Liver (tissue), 9 donors: ENCODE data around the gene TRIM71. TPM values are rescaled to one million over a fixed set of nuclear protein-coding genes. Genes with fewer than 3 reads are reported as not detected.

Experiments
- DNase-seq: peaks from one replicate; pipeline ENCODE4 v3.0.0-alpha.2; 2017; ENCODE audit warnings: low spot score
- H3K27ac ChIP-seq, 2 donors: one replicate each; pipeline ENCODE4 v1.7.0; 2013; ENCODE audit warnings: inconsistent platforms in 2 of 2, low read length in 2 of 2, control low read depth in 1 of 2, low read depth in 1 of 2, mild to moderate bottlenecking in 1 of 2
- H3K27me3 ChIP-seq, 4 donors: one replicate each; pipeline versions ENCODE4 v1.6.1 to v1.7.0; 2013; ENCODE audit warnings: low read length in 3 of 4, inconsistent platforms in 1 of 4, mild to moderate bottlenecking in 1 of 4, moderate library complexity in 1 of 4; ENCODE audit not compliant: control insufficient read depth in 4 of 4, insufficient read depth in 4 of 4
- H3K36me3 ChIP-seq, 4 donors: one replicate each; pipeline versions ENCODE4 v1.6.1 to v1.7.0; 2013; ENCODE audit warnings: low read length in 3 of 4, mild to moderate bottlenecking in 3 of 4, low read depth in 1 of 4, moderate library complexity in 1 of 4; ENCODE audit not compliant: control insufficient read depth in 4 of 4, insufficient read depth in 3 of 4
- H3K4me1 ChIP-seq, 4 donors: one replicate each; pipeline versions ENCODE4 v1.6.1 to v1.7.0; 2013; ENCODE audit warnings: low read length in 3 of 4, mild to moderate bottlenecking in 3 of 4, moderate library complexity in 1 of 4; ENCODE audit not compliant: control insufficient read depth in 4 of 4, insufficient read depth in 4 of 4
- H3K4me3 ChIP-seq, 3 donors: one replicate each; pipeline versions ENCODE4 v1.6.1 to v1.7.0; 2013; ENCODE audit warnings: low read length in 3 of 3, control low read depth in 1 of 3, low read depth in 1 of 3, mild to moderate bottlenecking in 1 of 3
- H3K9ac ChIP-seq, 2 donors: one replicate each; pipeline ENCODE4 v1.7.0; 2013; ENCODE audit warnings: low read length in 2 of 2, mild to moderate bottlenecking in 2 of 2, moderate library complexity in 2 of 2, control low read depth in 1 of 2, low read depth in 1 of 2
- H3K9me3 ChIP-seq, 4 donors: one replicate each; pipeline versions ENCODE4 v1.6.1 to v1.7.0; 2013; ENCODE audit warnings: low read length in 3 of 4; ENCODE audit not compliant: control insufficient read depth in 4 of 4
- EGR1 ChIP-seq, 2 donors: IDR thresholded peaks; 2 replicates each; pipeline ENCODE4 v1.6.1; 2016 to 2018; ENCODE audit warnings: antibody characterized with exemption in 2 of 2, low read depth in 2 of 2
- FOXA1 ChIP-seq: IDR thresholded peaks from 2 replicates; pipeline ENCODE4 v1.6.1; 2016; ENCODE audit warnings: antibody characterized with exemption
- FOXA2 ChIP-seq: IDR thresholded peaks from 2 replicates; pipeline ENCODE4 v1.6.1; 2016; ENCODE audit warnings: antibody characterized with exemption
- GABPA ChIP-seq, 2 donors: IDR thresholded peaks in 1 of 2; conservative IDR thresholded peaks in 1 of 2; 2 replicates each; pipeline ENCODE4 v1.6.1; 2016; ENCODE audit warnings: antibody characterized with exemption in 2 of 2, mild to moderate bottlenecking in 1 of 2, moderate library complexity in 1 of 2
- HNF4A ChIP-seq, 2 donors: conservative IDR thresholded peaks; 2 replicates each; pipeline ENCODE4 v1.6.1; 2016; ENCODE audit warnings: antibody characterized with exemption in 2 of 2, mild to moderate bottlenecking in 2 of 2
- HNF4G ChIP-seq: IDR thresholded peaks from 2 replicates; pipeline ENCODE4 v1.6.1; 2016; ENCODE audit warnings: antibody characterized with exemption
- JUND ChIP-seq, 2 donors: IDR thresholded peaks; 2 replicates each; pipeline ENCODE4 v1.6.1; 2016; ENCODE audit warnings: antibody characterized with exemption in 2 of 2
- NR2F2 ChIP-seq: IDR thresholded peaks from 2 replicates; pipeline ENCODE4 v1.6.1; 2016; ENCODE audit warnings: antibody characterized with exemption
- RXRA ChIP-seq, 2 donors: IDR thresholded peaks; 2 replicates each; pipeline ENCODE4 v1.6.1; 2017 to 2018; ENCODE audit warnings: antibody characterized with exemption in 2 of 2, mild to moderate bottlenecking in 1 of 2
- SP1 ChIP-seq: IDR thresholded peaks from 2 replicates; pipeline ENCODE4 v1.6.1; 2018; ENCODE audit warnings: antibody characterized with exemption, mild to moderate bottlenecking
- TAF1 ChIP-seq: conservative IDR thresholded peaks from 2 replicates; pipeline ENCODE4 v1.6.1; 2016; ENCODE audit warnings: antibody characterized with exemption, mild to moderate bottlenecking
- YY1 ChIP-seq: IDR thresholded peaks from 2 replicates; pipeline ENCODE4 v1.6.1; 2016; ENCODE audit warnings: antibody characterized with exemption, mild to moderate bottlenecking
- WGBS: extraction: QIAGEN DNeasy Blood & Tissue Kit; methylation state at CpG from one replicate; pipeline ENCODE4 v1.1.7; 2013; 5-methylcytosine and 5-hydroxymethylcytosine counted together
- polyA plus RNA-seq, 2 donors: library from polyadenylated mRNA; stranded (reverse) in 1 of 2; unstranded in 1 of 2; fragments of 200-250 nt in 1 of 2; fragments of >200 nt in 1 of 2; fragmentation: Nextera tagmentation in 1 of 2; extraction: Ambion mirVana in 1 of 2; gene quantifications; one replicate each; pipeline versions ENCODE4 v1.2.1 to v1.2.3, GENCODE V29; 2013 to 2015
- total RNA-seq, 2 donors: library from RNA; depleted of rRNA; stranded (reverse); fragments of >200 nt; gene quantifications; one replicate each; pipeline ENCODE4 v1.2.3, GENCODE V29; 2014
- TF ChIP-seq, protein P1 (sequence below): IDR thresholded peaks from 2 replicates; pipeline ENCODE4 v1.6.1; 2016; ENCODE audit warnings: antibody characterized with exemption
- TF ChIP-seq, protein P2 (sequence below): IDR thresholded peaks from 2 replicates; pipeline ENCODE4 v1.6.1; 2016; ENCODE audit warnings: antibody characterized with exemption, mild to moderate bottlenecking
- TF ChIP-seq, protein P3 (sequence below): IDR thresholded peaks from 2 replicates; pipeline ENCODE4 v1.6.1; 2016; ENCODE audit warnings: antibody characterized with exemption
- TF ChIP-seq, protein P4 (sequence below): fragments of 150-350 bp; IDR thresholded peaks from 2 replicates; pipeline ENCODE4 v1.5.1; 2017; ENCODE audit warnings: improper control_type of control experiment, low read depth, low read length; ENCODE audit not compliant: missing input control
- TF ChIP-seq, protein P5 (sequence below): IDR thresholded peaks from 2 replicates; pipeline ENCODE4 v1.6.1; 2016; ENCODE audit warnings: antibody characterized with exemption
- donor health status: healthy.
- donor health status: healthy.
- donor health status: healthy.
- donor health status: healthy.
- donor health status: healthy.

The TRIM71 gene
- total and polyA plus RNA-seq, 4 donors: under 0.01 to 9.1 TPM; not detected in 2

DNA sequence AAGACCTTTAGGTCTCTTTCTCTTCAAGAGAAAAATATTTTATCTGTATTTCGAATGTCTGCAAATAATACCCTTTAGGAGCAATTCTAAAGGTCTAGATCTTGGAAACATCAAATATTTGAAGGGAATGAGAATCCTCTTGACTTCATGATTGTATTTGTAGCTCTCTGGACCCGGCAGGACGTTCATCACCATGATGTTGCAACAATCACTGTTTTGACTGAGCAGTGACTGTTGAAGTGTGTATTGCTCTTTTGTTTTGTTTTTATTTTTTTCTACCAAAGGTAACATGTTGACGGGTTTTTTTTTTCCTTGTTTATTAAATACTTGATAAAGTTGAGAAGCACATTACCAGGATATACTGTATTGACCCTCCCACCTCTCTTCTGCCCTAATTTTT is 78.3 kb downstream of the TRIM71 start:
- TF ChIP-seq, protein P1, sequence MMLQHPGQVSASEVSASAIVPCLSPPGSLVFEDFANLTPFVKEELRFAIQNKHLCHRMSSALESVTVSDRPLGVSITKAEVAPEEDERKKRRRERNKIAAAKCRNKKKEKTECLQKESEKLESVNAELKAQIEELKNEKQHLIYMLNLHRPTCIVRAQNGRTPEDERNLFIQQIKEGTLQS: no peak
- TF ChIP-seq, protein P2, sequence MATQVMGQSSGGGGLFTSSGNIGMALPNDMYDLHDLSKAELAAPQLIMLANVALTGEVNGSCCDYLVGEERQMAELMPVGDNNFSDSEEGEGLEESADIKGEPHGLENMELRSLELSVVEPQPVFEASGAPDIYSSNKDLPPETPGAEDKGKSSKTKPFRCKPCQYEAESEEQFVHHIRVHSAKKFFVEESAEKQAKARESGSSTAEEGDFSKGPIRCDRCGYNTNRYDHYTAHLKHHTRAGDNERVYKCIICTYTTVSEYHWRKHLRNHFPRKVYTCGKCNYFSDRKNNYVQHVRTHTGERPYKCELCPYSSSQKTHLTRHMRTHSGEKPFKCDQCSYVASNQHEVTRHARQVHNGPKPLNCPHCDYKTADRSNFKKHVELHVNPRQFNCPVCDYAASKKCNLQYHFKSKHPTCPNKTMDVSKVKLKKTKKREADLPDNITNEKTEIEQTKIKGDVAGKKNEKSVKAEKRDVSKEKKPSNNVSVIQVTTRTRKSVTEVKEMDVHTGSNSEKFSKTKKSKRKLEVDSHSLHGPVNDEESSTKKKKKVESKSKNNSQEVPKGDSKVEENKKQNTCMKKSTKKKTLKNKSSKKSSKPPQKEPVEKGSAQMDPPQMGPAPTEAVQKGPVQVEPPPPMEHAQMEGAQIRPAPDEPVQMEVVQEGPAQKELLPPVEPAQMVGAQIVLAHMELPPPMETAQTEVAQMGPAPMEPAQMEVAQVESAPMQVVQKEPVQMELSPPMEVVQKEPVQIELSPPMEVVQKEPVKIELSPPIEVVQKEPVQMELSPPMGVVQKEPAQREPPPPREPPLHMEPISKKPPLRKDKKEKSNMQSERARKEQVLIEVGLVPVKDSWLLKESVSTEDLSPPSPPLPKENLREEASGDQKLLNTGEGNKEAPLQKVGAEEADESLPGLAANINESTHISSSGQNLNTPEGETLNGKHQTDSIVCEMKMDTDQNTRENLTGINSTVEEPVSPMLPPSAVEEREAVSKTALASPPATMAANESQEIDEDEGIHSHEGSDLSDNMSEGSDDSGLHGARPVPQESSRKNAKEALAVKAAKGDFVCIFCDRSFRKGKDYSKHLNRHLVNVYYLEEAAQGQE: no peak
- TF ChIP-seq HNF4A (conservative IDR thresholded peaks at IDR 0.05) (no peak), FOXA2 (no peak), GABPA (IDR thresholded peaks at IDR 0.05 in 1 of 2, conservative IDR thresholded peaks at IDR 0.05 in 1 of 2) (no peak), SP1 (no peak), FOXA1 (no peak), EGR1 (IDR thresholded peaks at IDR 0.05; ENCODE audit: low read depth in 2 of 2) (no peak), NR2F2 (no peak), HNF4G (no peak), YY1 (no peak), JUND (IDR thresholded peaks at IDR 0.05) (no peak), TAF1 (no peak)
- TF ChIP-seq, protein P3, sequence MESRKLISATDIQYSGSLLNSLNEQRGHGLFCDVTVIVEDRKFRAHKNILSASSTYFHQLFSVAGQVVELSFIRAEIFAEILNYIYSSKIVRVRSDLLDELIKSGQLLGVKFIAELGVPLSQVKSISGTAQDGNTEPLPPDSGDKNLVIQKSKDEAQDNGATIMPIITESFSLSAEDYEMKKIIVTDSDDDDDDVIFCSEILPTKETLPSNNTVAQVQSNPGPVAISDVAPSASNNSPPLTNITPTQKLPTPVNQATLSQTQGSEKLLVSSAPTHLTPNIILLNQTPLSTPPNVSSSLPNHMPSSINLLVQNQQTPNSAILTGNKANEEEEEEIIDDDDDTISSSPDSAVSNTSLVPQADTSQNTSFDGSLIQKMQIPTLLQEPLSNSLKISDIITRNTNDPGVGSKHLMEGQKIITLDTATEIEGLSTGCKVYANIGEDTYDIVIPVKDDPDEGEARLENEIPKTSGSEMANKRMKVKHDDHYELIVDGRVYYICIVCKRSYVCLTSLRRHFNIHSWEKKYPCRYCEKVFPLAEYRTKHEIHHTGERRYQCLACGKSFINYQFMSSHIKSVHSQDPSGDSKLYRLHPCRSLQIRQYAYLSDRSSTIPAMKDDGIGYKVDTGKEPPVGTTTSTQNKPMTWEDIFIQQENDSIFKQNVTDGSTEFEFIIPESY: no peak
- Histone ChIP-seq H3K4me1 (no peaks in the 10 kb centered on the region), H3K9me3 (no peaks in the 10 kb centered on the region), H3K9ac (no peak overlapping the region), H3K27me3 (peaks cover 0 to 10% (median 0%) of the 10 kb centered on the region in 4 donors), H3K27ac (no peak overlapping the region), H3K36me3 (no peaks in the 10 kb centered on the region), H3K4me3 (no peak overlapping the region)
- no peak for DNase-seq
- WGBS: 37% methylated on average over 4 of the region's 4 CpGs

DNA sequence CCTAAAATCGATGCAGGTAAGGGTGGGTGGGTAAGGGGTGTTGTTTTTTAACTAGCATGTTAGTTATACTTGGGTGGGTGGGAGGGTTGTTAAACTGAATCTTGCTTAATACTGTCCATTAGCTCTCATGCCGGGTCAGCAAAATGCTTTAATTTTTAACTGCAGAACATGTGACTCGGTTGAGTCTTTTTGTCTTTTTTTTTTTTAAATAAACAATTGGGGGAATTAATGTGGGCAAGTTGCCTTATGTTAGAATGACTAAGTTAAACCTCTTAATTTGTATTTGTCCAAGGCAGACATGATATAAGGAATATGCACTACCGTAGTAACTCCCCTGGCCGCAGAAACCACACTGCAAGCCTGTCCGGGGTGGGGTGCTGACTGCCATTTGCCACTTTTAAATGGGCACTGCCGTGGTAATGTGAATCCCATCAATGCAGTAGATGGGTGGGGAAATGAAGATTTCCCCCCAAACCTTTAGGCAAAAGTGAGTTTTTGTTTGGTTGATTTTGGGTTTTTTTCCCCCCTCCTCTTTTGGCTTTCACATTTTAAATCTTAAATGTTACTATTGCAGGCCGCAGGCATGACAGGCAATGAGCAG is 79.3 kb downstream of the TRIM71 start:
- Histone ChIP-seq H3K27ac (no peak overlapping the region), H3K9me3 (no peaks in the 10 kb centered on the region), H3K36me3 (no peaks in the 10 kb centered on the region), H3K9ac (no peak overlapping the region), H3K27me3 (peaks cover 0 to 10% (median 0%) of the 10 kb centered on the region in 4 donors), H3K4me1 (no peaks in the 10 kb centered on the region), H3K4me3 (no peak overlapping the region)
- WGBS: 78% methylated on average over 8 of the region's 8 CpGs
- DNase-seq: no peak
- no peak for TF ChIP-seq NR2F2
- no peak for TF ChIP-seq FOXA1
- TF ChIP-seq GABPA (IDR thresholded peaks at IDR 0.05 in 1 of 2, conservative IDR thresholded peaks at IDR 0.05 in 1 of 2): no peak
- TF ChIP-seq, protein P1: no peak
- TF ChIP-seq, protein P4, sequence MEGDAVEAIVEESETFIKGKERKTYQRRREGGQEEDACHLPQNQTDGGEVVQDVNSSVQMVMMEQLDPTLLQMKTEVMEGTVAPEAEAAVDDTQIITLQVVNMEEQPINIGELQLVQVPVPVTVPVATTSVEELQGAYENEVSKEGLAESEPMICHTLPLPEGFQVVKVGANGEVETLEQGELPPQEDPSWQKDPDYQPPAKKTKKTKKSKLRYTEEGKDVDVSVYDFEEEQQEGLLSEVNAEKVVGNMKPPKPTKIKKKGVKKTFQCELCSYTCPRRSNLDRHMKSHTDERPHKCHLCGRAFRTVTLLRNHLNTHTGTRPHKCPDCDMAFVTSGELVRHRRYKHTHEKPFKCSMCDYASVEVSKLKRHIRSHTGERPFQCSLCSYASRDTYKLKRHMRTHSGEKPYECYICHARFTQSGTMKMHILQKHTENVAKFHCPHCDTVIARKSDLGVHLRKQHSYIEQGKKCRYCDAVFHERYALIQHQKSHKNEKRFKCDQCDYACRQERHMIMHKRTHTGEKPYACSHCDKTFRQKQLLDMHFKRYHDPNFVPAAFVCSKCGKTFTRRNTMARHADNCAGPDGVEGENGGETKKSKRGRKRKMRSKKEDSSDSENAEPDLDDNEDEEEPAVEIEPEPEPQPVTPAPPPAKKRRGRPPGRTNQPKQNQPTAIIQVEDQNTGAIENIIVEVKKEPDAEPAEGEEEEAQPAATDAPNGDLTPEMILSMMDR: no peak
- no peak for TF ChIP-seq HNF4G
- TF ChIP-seq, protein P5, sequence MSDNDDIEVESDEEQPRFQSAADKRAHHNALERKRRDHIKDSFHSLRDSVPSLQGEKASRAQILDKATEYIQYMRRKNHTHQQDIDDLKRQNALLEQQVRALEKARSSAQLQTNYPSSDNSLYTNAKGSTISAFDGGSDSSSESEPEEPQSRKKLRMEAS: no peak
- TF ChIP-seq JUND (IDR thresholded peaks at IDR 0.05): no peak
- TF ChIP-seq SP1: no peak
- no peak for TF ChIP-seq EGR1 (IDR thresholded peaks at IDR 0.05; ENCODE audit: low read depth in 2 of 2)
- TF ChIP-seq FOXA2: no peak
- TF ChIP-seq TAF1: no peak
- TF ChIP-seq RXRA (IDR thresholded peaks at IDR 0.05): no peak
- TF ChIP-seq, protein P3: no peak
